Fibroblast of lung (primary cell): Measurements from ENCODE around the gene EPC2. TPM values are rescaled to one million over a fixed set of nuclear protein-coding genes. Genes with fewer than 3 reads are reported as not detected.
"Not testable (repeated sequence)": the region's sequence is repeated elsewhere in the genome, so short reads cannot be mapped to it uniquely, and the experiment has no call there.

Experiments
- DNase-seq, 2 donors: peaks; one replicate each; pipeline versions ENCODE4 v3.0.0 to v3.0.0-alpha.2; 2010; ENCODE audit warnings: low read depth in 2 of 2
- H2AFZ ChIP-seq: 2 replicates; pipeline ENCODE4 v1.5.1; 2012; ENCODE audit warnings: low read length, control low read depth, inconsistent platforms
- H3K27ac ChIP-seq: 2 replicates; pipeline ENCODE4 v1.5.1; 2011; ENCODE audit warnings: low read length, control low read depth; ENCODE audit not compliant: insufficient read depth
- H3K27me3 ChIP-seq: 2 replicates; pipeline ENCODE4 v1.5.1; 2011; ENCODE audit warnings: mild to moderate bottlenecking, low read length; ENCODE audit not compliant: control insufficient read depth, insufficient read depth
- H3K36me3 ChIP-seq: 2 replicates; pipeline ENCODE4 v1.5.1; 2011; ENCODE audit warnings: low read length; ENCODE audit not compliant: control insufficient read depth, insufficient read depth
- H3K4me1 ChIP-seq: 2 replicates; pipeline ENCODE4 v1.5.1; 2011; ENCODE audit warnings: low read length; ENCODE audit not compliant: control insufficient read depth, insufficient read depth; ENCODE audit errors: extremely low read depth
- H3K4me2 ChIP-seq: 2 replicates; pipeline ENCODE4 v1.5.1; 2011; ENCODE audit warnings: low read length, control low read depth; ENCODE audit not compliant: insufficient read depth; ENCODE audit errors: extremely low read depth
- H3K4me3 ChIP-seq, 4 experiments: fragments of 200-600 bp in 1 of 4; sonication (generic) in 1 of 4; replicated peaks in 1 of 4; 2 replicates each; pipeline ENCODE4 v1.5.1; 2011 to 2016; ENCODE audit warnings: low read length in 4 of 4, low read depth in 3 of 4, mild to moderate bottlenecking in 3 of 4, control low read depth in 2 of 4, inconsistent platforms in 1 of 4, mixed read lengths in 1 of 4; ENCODE audit not compliant: insufficient read depth in 1 of 4; ENCODE audit errors: control extremely low read depth in 1 of 4
- H3K79me2 ChIP-seq: 2 replicates; pipeline ENCODE4 v1.5.1; 2012; ENCODE audit warnings: mild to moderate bottlenecking, low read length, inconsistent platforms; ENCODE audit not compliant: control insufficient read depth, insufficient read depth
- H3K9ac ChIP-seq: 2 replicates; pipeline ENCODE4 v1.5.1; 2011; ENCODE audit warnings: mild to moderate bottlenecking, low read length, control low read depth; ENCODE audit not compliant: insufficient read depth
- H3K9me3 ChIP-seq: 2 replicates; pipeline ENCODE4 v1.5.1; 2012; ENCODE audit warnings: low read depth, low read length; ENCODE audit not compliant: control insufficient read depth, insufficient read depth
- H4K20me1 ChIP-seq: 2 replicates; pipeline ENCODE4 v1.5.1; 2011; ENCODE audit warnings: low read length; ENCODE audit not compliant: control insufficient read depth, insufficient read depth; ENCODE audit errors: extremely low read depth
- EZH2 ChIP-seq: IDR thresholded peaks from 2 replicates; pipeline ENCODE4 v1.5.1; 2012; ENCODE audit warnings: low read length, control low read depth, mild to moderate bottlenecking; ENCODE audit errors: missing control alignments
- polyA plus RNA-seq, 2 donors: library from polyadenylated mRNA; depleted of rRNA in 1 of 2; stranded (reverse) in 1 of 2; unstranded in 1 of 2; fragments of >200 nt; gene quantifications; 2 replicates each; pipeline ENCODE4 v1.2.1, GENCODE V29; 2011 to 2012; ENCODE audit warnings: missing spikeins in 1 of 2
- total RNA-seq: library from RNA; depleted of rRNA; stranded (reverse); fragments of >200 nt; gene quantifications from 2 replicates; pipeline ENCODE4 v1.2.1, GENCODE V29; 2014
- TF ChIP-seq, protein P1 (sequence below), 2 donors: IDR thresholded peaks in 1 of 2; conservative IDR thresholded peaks in 1 of 2; 1 replicate in 1 of 2; 2 replicates in 1 of 2; pipeline ENCODE4 v1.5.1; 2011 to 2012; ENCODE audit warnings: low read length in 2 of 2, control low read depth in 1 of 2, inconsistent platforms in 1 of 2, low read depth in 1 of 2, mild to moderate bottlenecking in 1 of 2

EPC2 gene
- total and polyA plus RNA-seq, 2 donors (not counting 1 experiment from before 2014, with no cell fraction given): 19.6 to 22.8 TPM

DNA sequence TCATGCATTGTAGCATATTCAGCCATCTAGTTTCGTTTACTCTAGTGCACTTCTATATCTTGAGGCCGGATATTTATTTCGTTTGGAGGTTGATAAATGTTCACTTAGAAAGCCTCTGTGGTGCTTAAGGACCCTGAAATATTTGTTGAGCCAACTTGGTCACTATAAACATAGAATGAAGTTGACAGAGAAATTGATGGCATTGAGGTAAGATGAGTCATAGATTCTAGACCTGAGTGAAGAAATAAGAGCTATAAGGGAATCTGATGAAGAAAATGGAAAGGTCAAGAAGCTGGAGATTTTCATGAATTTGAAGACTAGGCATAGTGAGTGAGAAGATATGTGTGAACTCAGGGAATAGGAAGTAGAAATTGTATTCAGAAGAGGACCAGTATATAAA, 35.9 kb downstream of the EPC2 start:
- no peak overlapping the region for H3K4me2 ChIP-seq
- H3K9ac ChIP-seq: no peak overlapping the region
- H3K27ac ChIP-seq: no peak overlapping the region
- H4K20me1 ChIP-seq: peaks cover 2% of the 10 kb centered on the region
- no peak overlapping the region for H3K4me3 ChIP-seq
- no peak overlapping the region for H2AFZ ChIP-seq
- DNase-seq: peak; percentile 19 to 74
- no peak for TF ChIP-seq EZH2
- TF ChIP-seq, protein P1, sequence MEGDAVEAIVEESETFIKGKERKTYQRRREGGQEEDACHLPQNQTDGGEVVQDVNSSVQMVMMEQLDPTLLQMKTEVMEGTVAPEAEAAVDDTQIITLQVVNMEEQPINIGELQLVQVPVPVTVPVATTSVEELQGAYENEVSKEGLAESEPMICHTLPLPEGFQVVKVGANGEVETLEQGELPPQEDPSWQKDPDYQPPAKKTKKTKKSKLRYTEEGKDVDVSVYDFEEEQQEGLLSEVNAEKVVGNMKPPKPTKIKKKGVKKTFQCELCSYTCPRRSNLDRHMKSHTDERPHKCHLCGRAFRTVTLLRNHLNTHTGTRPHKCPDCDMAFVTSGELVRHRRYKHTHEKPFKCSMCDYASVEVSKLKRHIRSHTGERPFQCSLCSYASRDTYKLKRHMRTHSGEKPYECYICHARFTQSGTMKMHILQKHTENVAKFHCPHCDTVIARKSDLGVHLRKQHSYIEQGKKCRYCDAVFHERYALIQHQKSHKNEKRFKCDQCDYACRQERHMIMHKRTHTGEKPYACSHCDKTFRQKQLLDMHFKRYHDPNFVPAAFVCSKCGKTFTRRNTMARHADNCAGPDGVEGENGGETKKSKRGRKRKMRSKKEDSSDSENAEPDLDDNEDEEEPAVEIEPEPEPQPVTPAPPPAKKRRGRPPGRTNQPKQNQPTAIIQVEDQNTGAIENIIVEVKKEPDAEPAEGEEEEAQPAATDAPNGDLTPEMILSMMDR (conservative IDR thresholded peaks at IDR 0.05 in 1 of 2, IDR thresholded peaks at IDR 0.05 in 1 of 2; ENCODE audit: low read depth in 1 of 2, low read length in 2 of 2): no peak
- H3K79me2 ChIP-seq: peaks cover 69% of the 10 kb centered on the region
- H3K36me3 ChIP-seq: no peaks in the 10 kb centered on the region
- no peaks in the 10 kb centered on the region for H3K4me1 ChIP-seq
- H3K27me3 ChIP-seq: no peaks in the 10 kb centered on the region
- no peaks in the 10 kb centered on the region for H3K9me3 ChIP-seq

DNA sequence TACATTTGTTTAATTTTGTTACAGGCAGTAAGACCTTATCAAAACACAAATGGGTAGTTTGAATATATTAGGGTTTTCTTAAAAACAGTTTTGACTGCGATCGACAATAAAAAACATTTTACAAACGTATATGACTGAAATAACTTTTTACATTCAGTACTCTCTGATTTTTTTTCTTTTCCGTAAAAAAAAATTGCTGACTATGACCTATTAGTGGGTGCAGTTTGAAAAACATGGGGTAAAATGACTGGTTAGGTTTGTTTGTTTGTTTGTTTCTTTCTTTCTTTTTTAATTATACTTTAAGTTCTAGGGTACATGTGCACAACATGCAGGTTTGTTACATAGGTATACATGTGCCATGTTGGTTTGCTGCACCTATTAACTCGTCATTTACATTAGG, 36.9 kb downstream of the EPC2 start:
- Histone ChIP-seq H3K36me3 (no peaks in the 10 kb centered on the region), H4K20me1 (peaks cover 2% of the 10 kb centered on the region), H2AFZ (no peak overlapping the region), H3K27ac (no peak overlapping the region), H3K4me1 (no peaks in the 10 kb centered on the region), H3K9me3 (no peaks in the 10 kb centered on the region), H3K9ac (no peak overlapping the region), H3K79me2 (peaks cover 66% of the 10 kb centered on the region), H3K4me2 (no peak overlapping the region), H3K4me3 (no peak overlapping the region), H3K27me3 (no peaks in the 10 kb centered on the region)
- no peak for DNase-seq
- TF ChIP-seq EZH2: no peak
- TF ChIP-seq, protein P1 (conservative IDR thresholded peaks at IDR 0.05 in 1 of 2, IDR thresholded peaks at IDR 0.05 in 1 of 2; ENCODE audit: low read depth in 1 of 2, low read length in 2 of 2): no peak

DNA sequence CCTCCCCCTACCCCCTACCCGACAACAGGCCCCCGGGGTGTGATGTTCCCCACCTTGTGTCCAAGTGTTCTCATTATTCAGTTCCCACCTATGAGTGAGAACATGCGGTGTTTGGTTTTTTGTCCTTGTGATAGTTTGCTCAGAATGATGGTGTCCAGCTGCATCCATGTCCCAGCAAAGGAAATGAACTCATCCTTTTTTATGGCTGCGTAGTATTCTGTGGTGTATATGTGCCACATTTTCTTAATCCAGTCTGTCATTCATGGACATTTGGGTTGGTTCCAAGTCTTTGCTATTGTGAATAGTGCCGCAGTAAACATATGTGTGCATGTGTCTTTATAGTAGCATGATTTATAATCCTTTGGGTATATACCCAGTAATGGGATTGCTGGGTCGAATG, 37.3 kb downstream of the EPC2 start:
- not testable (repeated sequence) for H3K4me1 ChIP-seq, H3K4me2 ChIP-seq, H4K20me1 ChIP-seq, DNase-seq, H3K9me3 ChIP-seq, H3K27ac ChIP-seq, H3K27me3 ChIP-seq, H3K9ac ChIP-seq, H2AFZ ChIP-seq, H3K36me3 ChIP-seq, H3K4me3 ChIP-seq
- H3K79me2 ChIP-seq: peaks cover 66% of the 10 kb centered on the region
